HG03103 (cell line): ENCODE results near the gene PITPNM1.
"Not testable (repeated sequence)": the region's sequence is repeated elsewhere in the genome, so short reads cannot be mapped to it uniquely, and the experiment has no call there.

Experiments used
- ATAC-seq: cut with Tn5 transposase; IDR thresholded peaks from one replicate; pipeline ENCODE4 v1.9.1; 2021; ENCODE audit warnings: low read depth; ENCODE audit not compliant: unreplicated experiment

The PITPNM1 gene

DNA sequence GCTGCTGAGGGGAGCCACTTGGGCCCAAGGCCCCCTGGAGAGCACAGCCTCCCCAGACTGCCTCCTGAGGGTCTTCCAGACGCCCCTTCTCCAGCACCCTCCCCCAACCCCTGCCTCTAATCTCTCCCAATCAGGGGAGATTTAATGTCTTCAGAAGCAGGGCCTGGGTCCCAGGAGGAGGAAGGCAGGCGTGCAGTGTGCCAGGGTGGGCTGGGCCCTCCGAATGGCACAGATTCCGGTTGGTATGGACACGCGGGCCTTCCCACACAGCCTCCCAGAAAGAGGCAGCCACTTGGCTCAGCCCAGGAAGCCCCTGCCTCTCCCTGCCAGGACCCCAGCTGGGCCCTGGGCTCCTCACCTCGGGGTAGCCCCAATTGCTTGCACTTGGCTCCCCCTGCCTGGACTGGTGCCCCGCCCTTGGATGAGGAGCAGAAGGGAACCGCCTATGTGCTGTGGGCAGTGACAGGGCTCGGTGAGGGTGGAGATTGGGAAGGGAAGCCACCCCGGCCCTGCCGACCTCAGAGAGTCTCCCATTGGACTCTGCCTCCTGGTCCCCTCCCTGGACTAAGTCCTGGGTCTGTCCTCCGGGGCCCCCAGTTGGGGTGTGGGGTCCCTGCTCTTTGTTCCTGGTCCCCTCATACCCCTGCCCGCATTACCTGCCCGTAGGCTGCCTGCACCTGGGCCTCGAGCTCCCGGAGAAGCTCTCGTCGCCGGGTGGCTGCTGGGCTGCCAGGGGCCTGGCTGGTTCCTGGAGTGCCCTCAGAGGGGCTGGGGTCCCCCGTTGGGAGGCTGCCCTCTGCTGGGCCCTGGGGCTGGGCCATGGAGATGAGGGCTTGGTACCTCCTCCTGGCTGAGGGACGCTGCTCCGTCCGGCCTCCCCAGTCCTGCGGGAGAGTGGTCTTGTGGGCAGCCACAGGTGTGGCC, 18.7 kb upstream of the PITPNM1 start:
- no peak for ATAC-seq

GRCh38 chr11:67522844-67523555, 17.8 kb upstream of the PITPNM1 start, which contains the start of gene CABP2:
Gene CABP2 (minus strand): TSS chr11:67523446. CDS start chr11:67523326, 120 bp downstream.
- ATAC-seq, result no peak

- ATAC-seq, result no peak
Observed at GRCh38 chr11:67522338-67522737, 17.2 kb upstream of the PITPNM1 start.

DNA sequence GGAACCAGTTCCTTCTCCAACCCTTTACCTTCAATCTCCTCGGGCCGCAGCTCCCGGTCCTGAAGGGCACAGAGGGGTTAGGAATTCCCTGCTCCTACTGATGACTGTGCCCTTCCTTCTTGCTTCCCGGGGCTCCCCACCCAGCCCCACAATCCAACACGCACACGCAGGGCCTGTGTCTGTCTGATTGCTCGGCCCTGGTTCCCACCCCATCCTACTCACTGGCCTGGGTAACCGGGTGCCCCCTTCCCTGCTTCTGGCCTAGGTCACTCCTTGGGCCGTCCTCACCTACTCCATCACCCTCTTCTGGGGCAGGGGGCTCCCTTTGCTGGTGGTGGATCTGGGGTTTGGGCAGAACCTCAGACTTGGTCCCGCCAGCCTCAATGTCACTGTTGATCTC, 16.8 kb upstream of the PITPNM1 start:
- ATAC-seq, result no peak

- ATAC-seq, result no peak
Observed at GRCh38 chr11:67520856-67521824, 16.0 kb upstream of the PITPNM1 start.

DNA sequence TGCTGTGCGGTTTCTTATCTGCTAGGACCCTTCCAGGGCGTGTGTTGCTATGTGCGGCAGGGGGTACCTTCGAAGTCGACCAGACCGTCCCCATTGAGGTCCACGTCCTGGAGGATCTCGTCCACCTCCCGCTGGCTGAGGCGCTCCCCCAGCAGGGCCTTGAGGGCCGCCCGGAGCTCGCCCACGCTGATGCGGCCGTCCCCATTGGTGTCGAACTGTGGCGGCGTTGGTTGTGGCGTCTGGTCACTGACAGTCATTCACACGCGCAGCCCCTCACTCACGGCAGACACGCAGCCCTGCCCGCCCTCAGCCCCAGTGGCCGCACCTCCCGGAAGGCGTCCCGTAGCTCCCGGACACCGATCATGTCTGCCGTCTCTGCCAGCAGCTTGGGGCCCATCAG, 14.6 kb upstream of the PITPNM1 start:
- no peak for ATAC-seq

GRCh38 chr11:67517784-67518552, 12.8 kb upstream of the PITPNM1 start:
- no peak for ATAC-seq

DNA sequence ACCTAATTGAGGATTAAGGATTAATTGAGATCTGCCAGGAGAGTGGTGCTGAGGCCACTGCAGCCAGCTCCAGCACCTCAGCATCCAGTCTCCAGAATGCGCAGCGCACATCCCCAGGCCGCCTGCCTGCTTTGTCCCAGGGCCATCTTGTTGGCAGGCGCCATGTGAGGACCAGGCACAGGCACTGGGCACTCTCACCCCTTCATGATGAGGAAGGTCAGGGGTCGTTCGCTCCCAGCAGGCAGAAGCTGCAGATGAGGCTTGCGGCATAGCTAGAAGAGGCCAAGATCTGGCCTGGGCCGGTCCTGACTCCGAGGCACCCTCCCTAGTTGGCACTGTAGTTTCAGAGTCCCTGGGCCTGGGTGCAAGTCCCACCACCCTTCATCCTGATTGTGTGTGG, 11.6 kb upstream of the PITPNM1 start:
- ATAC-seq, result no peak

- ATAC-seq, result no peak
Observed at GRCh38 chr11:67514116-67514515, 9.0 kb upstream of the PITPNM1 start.

- ATAC-seq, result not testable (repeated sequence)
Observed at GRCh38 chr11:67511558-67511957, 6.4 kb upstream of the PITPNM1 start.

DNA sequence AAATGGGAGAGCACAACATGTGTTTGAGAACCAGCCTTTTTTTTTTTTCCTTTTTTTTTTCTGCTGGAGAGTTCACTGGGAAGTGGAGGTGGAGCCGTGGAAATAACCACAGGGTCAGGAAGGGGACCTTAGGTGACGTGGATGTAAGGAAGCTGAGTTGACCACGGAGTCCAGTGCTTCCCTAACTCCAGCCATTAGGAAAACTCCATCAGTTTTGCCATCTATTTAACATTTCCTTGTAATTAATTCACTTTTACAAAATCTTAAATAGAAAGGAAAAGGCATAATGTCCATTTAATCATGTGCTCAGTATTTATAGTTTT, 4.8 kb upstream of the PITPNM1 start:
- ATAC-seq, result no peak

GRCh38 chr11:67508486-67509121, 3.4 kb upstream of the PITPNM1 start:
- peak; percentile 37 for ATAC-seq

DNA sequence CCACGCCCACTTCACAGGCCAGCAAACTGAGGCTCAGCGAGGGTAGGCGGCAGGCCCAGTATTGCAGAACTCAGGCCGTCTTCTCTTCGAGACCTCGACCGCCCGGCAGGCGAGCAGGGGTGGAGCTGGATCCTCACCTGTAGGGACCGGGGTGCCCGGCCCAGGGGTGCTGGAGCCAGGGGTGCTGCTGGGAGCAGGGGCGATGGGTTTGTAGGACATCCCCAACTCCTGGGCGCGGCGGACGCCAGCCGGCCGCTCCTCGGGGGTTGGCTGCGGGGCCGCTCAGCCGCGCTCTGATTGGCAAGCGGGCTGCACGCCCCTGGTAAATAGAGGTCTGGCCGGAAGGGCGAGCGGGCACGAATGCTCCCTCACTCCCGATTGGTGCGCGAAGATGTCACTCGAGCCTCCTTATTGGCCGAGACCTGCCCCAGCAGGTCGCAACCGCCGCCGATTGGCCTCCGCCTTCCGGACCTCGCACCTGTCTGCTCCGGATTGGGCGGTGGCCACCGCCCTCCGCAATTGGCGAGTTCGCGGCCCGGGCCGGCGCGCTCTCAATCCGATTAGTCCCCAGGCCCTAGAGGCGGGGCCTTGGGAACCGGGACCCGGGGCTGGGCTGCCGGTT, 2.8 kb upstream of the PITPNM1 start, which contains the start of gene CDK2AP2:
Gene CDK2AP2 (minus strand): TSS at position 299 of the 622 bp plus-strand sequence. CDS start 80 bp downstream, at position 219.
- peak; percentile 65 for ATAC-seq

GRCh38 chr11:67507242-67507863, 2.2 kb upstream of the PITPNM1 start:
- ATAC-seq, result no peak

GRCh38 chr11:67506426-67507051, 1.4 kb upstream of the PITPNM1 start:
- no peak for ATAC-seq

DNA sequence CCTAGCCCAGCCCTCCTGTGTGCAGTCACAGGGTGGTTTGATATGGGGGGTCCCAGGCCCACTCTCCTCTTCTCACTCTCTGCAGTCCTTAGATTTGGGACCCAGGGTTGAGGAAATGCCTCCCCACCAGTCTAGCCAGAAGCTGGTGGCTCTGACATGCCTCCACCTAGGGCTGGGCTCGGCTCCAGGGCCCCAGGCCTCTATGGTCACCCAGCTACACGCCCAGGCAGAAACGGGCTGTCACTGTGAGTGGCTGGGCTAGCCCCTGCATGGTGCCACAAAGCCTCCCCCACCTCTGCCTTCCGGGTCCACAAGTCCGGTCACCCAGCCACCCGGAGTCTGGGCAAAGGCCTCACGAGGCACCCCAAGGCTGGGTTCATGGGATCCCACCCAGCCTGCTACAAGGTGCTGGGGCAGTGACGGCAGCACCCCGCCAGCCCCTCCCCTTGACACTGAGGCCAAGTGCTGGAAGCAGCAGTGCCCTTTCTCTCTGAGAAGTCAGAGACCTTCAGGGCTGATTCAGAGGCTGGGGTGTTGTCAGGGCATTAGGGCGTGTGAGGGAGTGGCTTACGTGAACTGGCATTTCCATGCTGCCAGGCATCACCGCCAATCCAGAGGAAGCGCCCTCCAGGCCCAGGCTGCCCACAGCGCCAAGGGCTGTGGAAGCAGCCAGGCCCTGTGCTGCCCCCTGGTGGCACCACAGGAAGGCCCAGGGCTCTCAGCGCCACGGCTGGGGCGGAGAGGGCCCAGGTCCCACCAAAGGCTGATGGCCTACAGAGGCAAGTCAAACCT, 638 bp upstream of the PITPNM1 start:
- ATAC-seq, result no peak
